ENCODE measurements around the gene PTPRN2.

Gene PTPRN2

DNA sequence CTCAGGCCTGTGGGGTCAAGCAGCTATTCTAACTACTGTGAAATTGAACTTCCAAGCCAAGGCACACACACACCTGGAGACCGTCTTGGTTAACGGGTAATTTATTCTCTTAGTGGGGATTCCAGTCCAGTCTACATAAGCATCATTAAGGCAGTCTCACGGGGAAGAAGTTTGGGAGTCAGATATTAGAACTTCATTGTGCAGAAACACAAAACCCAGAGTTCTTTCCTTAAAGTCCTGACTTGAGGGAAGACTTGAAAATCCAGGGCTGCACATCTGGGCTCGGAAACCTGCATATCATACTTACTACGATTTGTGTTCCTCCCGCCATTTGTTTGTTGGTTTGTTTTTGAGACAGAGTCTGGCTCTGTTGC lies 112.0 kb downstream of the PTPRN2 start:
- in situ Hi-C loops (cut with HindIII; ENCODE audit: low sequenced_read_pairs), result no loop called here
- no peak overlapping the region for H3K4me3 ChIP-seq (ENCODE audit: low read depth, low read length)
- no peak for DNase-seq (ENCODE audit: low read depth)
- TF ChIP-seq, protein P1, sequence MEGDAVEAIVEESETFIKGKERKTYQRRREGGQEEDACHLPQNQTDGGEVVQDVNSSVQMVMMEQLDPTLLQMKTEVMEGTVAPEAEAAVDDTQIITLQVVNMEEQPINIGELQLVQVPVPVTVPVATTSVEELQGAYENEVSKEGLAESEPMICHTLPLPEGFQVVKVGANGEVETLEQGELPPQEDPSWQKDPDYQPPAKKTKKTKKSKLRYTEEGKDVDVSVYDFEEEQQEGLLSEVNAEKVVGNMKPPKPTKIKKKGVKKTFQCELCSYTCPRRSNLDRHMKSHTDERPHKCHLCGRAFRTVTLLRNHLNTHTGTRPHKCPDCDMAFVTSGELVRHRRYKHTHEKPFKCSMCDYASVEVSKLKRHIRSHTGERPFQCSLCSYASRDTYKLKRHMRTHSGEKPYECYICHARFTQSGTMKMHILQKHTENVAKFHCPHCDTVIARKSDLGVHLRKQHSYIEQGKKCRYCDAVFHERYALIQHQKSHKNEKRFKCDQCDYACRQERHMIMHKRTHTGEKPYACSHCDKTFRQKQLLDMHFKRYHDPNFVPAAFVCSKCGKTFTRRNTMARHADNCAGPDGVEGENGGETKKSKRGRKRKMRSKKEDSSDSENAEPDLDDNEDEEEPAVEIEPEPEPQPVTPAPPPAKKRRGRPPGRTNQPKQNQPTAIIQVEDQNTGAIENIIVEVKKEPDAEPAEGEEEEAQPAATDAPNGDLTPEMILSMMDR (IDR thresholded peaks at IDR 0.05; ENCODE audit: low read depth, low read length, missing control alignments), result no peak

DNA sequence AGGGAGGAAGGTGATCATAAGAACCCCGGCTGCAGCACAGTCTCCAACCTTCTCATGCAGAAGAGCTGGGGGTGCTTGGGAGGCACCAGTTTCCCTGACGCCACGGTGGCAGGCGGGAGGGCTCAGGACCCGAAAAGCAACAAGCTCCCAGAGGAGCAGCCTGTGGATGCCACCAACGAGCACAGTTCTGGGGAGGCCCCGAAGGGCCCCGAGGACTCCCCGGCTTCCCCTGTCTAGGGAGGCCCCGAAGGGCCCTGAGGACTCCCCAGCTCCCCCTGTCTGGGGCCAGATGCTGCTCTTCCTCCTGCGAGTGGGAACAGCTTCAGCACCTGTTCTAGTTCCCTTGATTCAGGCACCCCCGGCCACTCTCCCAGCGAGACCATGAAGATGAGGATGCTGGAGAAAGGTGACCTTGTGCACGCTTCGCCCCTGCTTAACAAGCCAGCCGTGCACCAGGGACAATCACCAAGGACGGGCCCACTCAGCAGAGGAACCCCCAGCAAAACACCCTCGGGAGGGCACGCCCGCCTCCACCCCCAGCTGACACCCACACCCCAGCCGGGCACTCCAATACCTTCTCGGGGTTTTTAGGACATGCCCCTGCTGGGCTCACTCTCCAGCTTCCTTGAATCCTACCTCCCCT lies 112.5 kb downstream of the PTPRN2 start:
- no peak for DNase-seq (ENCODE audit: low read depth)
- H3K4me3 ChIP-seq (ENCODE audit: low read depth, low read length), result no peak overlapping the region
- in situ Hi-C loops (cut with HindIII; ENCODE audit: low sequenced_read_pairs), result no loop called here
- TF ChIP-seq, protein P1 (IDR thresholded peaks at IDR 0.05; ENCODE audit: low read depth, low read length, missing control alignments), result no peak

DNA sequence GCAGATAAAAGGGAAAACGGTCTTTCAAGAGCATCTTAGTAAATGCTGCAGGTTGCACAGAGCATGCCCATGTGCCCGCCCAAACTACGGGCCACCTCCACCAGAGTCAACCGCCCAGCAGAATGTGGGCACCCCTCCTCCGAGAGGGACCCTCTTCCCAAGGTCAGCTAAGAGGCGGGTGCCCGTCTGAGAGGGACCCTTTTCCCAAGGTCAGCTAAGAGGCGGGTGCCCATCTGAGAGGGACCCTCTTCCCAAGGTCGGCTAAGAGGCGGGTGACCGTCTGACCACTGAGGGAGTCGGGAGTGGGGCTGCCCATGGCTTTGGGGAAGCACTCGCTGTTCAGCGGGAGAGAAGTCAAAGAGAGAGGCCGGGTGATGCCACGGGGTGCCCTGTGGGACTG lies 113.1 kb downstream of the PTPRN2 start:
- in situ Hi-C loops (cut with HindIII; ENCODE audit: low sequenced_read_pairs), result no loop called here
- no peak overlapping the region for H3K4me3 ChIP-seq (ENCODE audit: low read depth, low read length)
- DNase-seq (ENCODE audit: low read depth), result no peak
- TF ChIP-seq, protein P1 (IDR thresholded peaks at IDR 0.05; ENCODE audit: low read depth, low read length, missing control alignments), result no peak

GRCh38 chr7:158473946-158474345 lies 113.7 kb downstream of the PTPRN2 start:
- H3K4me3 ChIP-seq (ENCODE audit: low read depth, low read length), result no peak overlapping the region
- TF ChIP-seq, protein P1 (IDR thresholded peaks at IDR 0.05; ENCODE audit: low read depth, low read length, missing control alignments), result no peak
- in situ Hi-C loops (cut with HindIII; ENCODE audit: low sequenced_read_pairs), result no loop called here
- no peak for DNase-seq (ENCODE audit: low read depth)

DNA sequence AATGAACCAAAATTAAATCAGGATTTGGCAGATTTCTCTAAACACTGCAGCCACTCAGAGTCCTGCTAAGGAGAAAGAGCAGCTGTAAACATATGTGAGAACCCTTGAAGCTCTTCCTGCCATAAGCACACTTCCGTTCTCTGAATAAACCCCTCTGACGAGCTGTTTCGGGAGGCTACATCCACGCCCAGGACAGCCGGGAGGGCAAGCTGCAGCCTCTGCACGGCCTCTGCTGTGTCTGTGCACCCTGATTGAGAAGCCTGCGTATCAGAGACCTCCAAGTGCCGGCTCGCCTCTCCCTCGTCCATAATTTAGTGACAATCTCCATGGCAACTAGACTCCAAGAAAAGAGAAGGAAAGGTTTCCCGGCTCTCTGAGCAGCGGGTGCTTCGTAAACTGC lies 114.4 kb downstream of the PTPRN2 start:
- TF ChIP-seq, protein P1 (IDR thresholded peaks at IDR 0.05; ENCODE audit: low read depth, low read length, missing control alignments), result no peak
- in situ Hi-C loops (cut with HindIII; ENCODE audit: low sequenced_read_pairs), result no loop called here
- no peak for DNase-seq (ENCODE audit: low read depth)
- no peak overlapping the region for H3K4me3 ChIP-seq (ENCODE audit: low read depth, low read length)

GRCh38 chr7:158472596-158472995 lies 115.0 kb downstream of the PTPRN2 start:
- no peak for DNase-seq (ENCODE audit: low read depth)
- H3K4me3 ChIP-seq (ENCODE audit: low read depth, low read length), result no peak overlapping the region
- in situ Hi-C loops (cut with HindIII; ENCODE audit: low sequenced_read_pairs), result no loop called here
- TF ChIP-seq, protein P1 (IDR thresholded peaks at IDR 0.05; ENCODE audit: low read depth, low read length, missing control alignments), result no peak

Measured in astrocyte of the cerebellum (primary cell).